Caco-2 (cell line): ENCODE measurements around the gene LCNL1. TPM values are rescaled to one million over a fixed set of nuclear protein-coding genes. Genes with fewer than 3 reads are reported as not detected.
A peak's percentile ranks its signal among the peaks of the same experiment; 100 is the strongest.

Experiments used
- BruUV-seq: library from RNA; stranded (reverse); fragments of 400-500 nt; replicated peaks from 2 replicates; lab custom pipeline; 2021; lab: Mats Ljungman, UMichigan
- CTCF ChIA-PET: fragments of 300-600 bp; sonication (Branson Sonifier 250); formaldehyde crosslinking; loops from one replicate; lab custom pipeline; 2022; ENCODE audit warnings: antibody characterized with exemption; lab: Charles Lee
- POLR2A ChIA-PET: fragments of 300-600 bp; sonication (Branson Sonifier 250); formaldehyde crosslinking; loops from one replicate; lab custom pipeline; 2022; ENCODE audit warnings: antibody characterized with exemption; lab: Charles Lee
- DNase-seq, 2 experiments: peaks; one replicate each; pipeline versions ENCODE4 v3.0.0 to v3.0.0-alpha.2; 2020 to 2022
- H3K27me3 ChIP-seq: replicated peaks from 2 replicates; pipeline ENCODE4 v1.6.0; 2011; ENCODE audit warnings: low read length; ENCODE audit not compliant: control insufficient read depth, insufficient read depth
- H3K36me3 ChIP-seq: 2 replicates; pipeline ENCODE4 v1.5.1; 2011; ENCODE audit warnings: low read length; ENCODE audit not compliant: control insufficient read depth, insufficient read depth
- H3K4me1 ChIP-seq: fragments of 250-450 bp; sonication (Bioruptor Pico); 2 replicates; pipeline ENCODE4 v1.5.1; 2020; ENCODE audit warnings: mild to moderate bottlenecking
- H3K4me3 ChIP-seq: 2 replicates; pipeline ENCODE4 v1.5.1; 2011; ENCODE audit warnings: low read depth, mild to moderate bottlenecking, control low read depth, low read length
- H3K9me3 ChIP-seq: fragments of 250-450 bp; sonication (Bioruptor Pico); 2 replicates; pipeline ENCODE4 v1.5.1; 2020; ENCODE audit warnings: mild to moderate bottlenecking, moderate library complexity
- H3K27ac Mint-ChIP-seq: one replicate; pipeline ENCODE4 v1.8.0; 2022; ENCODE audit warnings: mixed read lengths; ENCODE audit not compliant: unreplicated experiment
- H3K27me3 Mint-ChIP-seq: one replicate; pipeline ENCODE4 v1.8.0; 2022; ENCODE audit warnings: mixed read lengths; ENCODE audit not compliant: insufficient read depth, unreplicated experiment
- H3K36me3 Mint-ChIP-seq: one replicate; pipeline ENCODE4 v1.8.0; 2022; ENCODE audit warnings: mild to moderate bottlenecking, mixed read lengths; ENCODE audit not compliant: insufficient read depth, unreplicated experiment
- H3K4me1 Mint-ChIP-seq: one replicate; pipeline ENCODE4 v1.8.0; 2022; ENCODE audit warnings: low read depth, mixed read lengths; ENCODE audit not compliant: unreplicated experiment
- H3K4me3 Mint-ChIP-seq: one replicate; pipeline ENCODE4 v1.8.0; 2022; ENCODE audit warnings: mild to moderate bottlenecking, moderate library complexity, mixed read lengths; ENCODE audit not compliant: unreplicated experiment
- H3K9me3 Mint-ChIP-seq: one replicate; pipeline ENCODE4 v1.8.0; 2022; ENCODE audit warnings: mixed read lengths; ENCODE audit not compliant: unreplicated experiment
- intact Hi-C: fragments of 100-400 bp; cut with micrococcal nuclease; formaldehyde crosslinking; loops from one replicate; pipeline ENCODE4 v1.10.0; 2022; ENCODE audit not compliant: unreplicated experiment
- total RNA-seq: library from RNA; stranded (reverse); gene quantifications from 2 replicates; pipeline ENCODE4 v1.2.3, GENCODE V29; 2022
- TF ChIP-seq, protein P1 (sequence below), 2 experiments: fragments of 200-600 bp in 1 of 2; IDR thresholded peaks; 1 replicate in 1 of 2; 2 replicates in 1 of 2; pipeline versions ENCODE4 v1.5.1 to v1.8.0; 2011 to 2022; ENCODE audit warnings: antibody characterized with exemption in 1 of 2, control low read depth in 1 of 2, inconsistent platforms in 1 of 2, low read depth in 1 of 2, low read length in 1 of 2, mild to moderate bottlenecking in 1 of 2, moderate library complexity in 1 of 2; ENCODE audit not compliant: insufficient read depth in 1 of 2, severe bottlenecking in 1 of 2, unreplicated experiment in 1 of 2

Gene LCNL1
- total RNA-seq, 1 experiment from 2014 or later, result not detected

DNA sequence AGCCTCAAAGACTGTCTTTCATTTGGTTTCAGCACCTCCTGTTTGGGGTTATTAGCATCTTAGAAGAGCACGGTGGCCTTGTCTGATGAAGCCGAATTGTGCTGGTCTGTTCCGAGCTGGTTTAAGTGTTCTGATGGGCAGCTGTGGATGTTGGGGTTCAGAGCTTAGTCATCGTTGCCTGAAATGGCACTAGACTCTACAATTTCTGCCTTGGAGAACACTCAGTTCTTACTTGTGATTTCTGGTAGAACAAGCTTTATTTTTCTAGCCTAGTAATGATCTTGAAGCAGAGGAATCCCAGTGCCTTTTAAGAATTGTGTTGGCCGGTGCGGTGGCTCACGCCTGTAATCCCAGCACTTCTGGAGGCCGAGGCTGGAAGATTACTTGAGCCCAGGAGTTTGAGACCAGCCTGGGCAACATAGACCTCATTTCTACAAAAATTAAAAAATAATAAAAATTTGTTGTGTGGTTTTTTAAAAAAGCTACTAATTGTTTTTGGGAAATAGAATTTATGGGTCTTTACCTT, 46.1 kb upstream of the LCNL1 start:
- Histone ChIP-seq H3K4me3 (no peak overlapping the region), H3K4me1 (no peaks in the 10 kb centered on the region), H3K36me3 (peaks cover 1% of the 10 kb centered on the region), H3K9me3 (peaks cover 3% of the 10 kb centered on the region), H3K27me3 (no peaks in the 10 kb centered on the region)
- H3K4me3 Mint-ChIP-seq, result no peak overlapping the region
- POLR2A ChIA-PET, result no interaction called here
- H3K27ac Mint-ChIP-seq, result no peak overlapping the region
- intact Hi-C loops, result no loop called here
- no peaks in the 10 kb centered on the region for H3K9me3 Mint-ChIP-seq
- CTCF ChIA-PET, result interaction anchor here (0.6 to 0.9 kb wide), 2 partner anchors 97 to 99 kb away, joined by 3 read pairs; no protein-coding TSS in a partner anchor
- no TSS peak for BruUV-seq
- peaks cover 69% of the 10 kb centered on the region for H3K36me3 Mint-ChIP-seq
- no peak for DNase-seq
- TF ChIP-seq, protein P1, sequence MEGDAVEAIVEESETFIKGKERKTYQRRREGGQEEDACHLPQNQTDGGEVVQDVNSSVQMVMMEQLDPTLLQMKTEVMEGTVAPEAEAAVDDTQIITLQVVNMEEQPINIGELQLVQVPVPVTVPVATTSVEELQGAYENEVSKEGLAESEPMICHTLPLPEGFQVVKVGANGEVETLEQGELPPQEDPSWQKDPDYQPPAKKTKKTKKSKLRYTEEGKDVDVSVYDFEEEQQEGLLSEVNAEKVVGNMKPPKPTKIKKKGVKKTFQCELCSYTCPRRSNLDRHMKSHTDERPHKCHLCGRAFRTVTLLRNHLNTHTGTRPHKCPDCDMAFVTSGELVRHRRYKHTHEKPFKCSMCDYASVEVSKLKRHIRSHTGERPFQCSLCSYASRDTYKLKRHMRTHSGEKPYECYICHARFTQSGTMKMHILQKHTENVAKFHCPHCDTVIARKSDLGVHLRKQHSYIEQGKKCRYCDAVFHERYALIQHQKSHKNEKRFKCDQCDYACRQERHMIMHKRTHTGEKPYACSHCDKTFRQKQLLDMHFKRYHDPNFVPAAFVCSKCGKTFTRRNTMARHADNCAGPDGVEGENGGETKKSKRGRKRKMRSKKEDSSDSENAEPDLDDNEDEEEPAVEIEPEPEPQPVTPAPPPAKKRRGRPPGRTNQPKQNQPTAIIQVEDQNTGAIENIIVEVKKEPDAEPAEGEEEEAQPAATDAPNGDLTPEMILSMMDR (IDR thresholded peaks at IDR 0.05; ENCODE audit: insufficient read depth in 1 of 2, low read depth in 1 of 2, low read length in 1 of 2, severe bottlenecking in 1 of 2, unreplicated experiment in 1 of 2), result no peak
- H3K4me1 Mint-ChIP-seq, result peaks cover 5% of the 10 kb centered on the region
- no peaks in the 10 kb centered on the region for H3K27me3 Mint-ChIP-seq

DNA sequence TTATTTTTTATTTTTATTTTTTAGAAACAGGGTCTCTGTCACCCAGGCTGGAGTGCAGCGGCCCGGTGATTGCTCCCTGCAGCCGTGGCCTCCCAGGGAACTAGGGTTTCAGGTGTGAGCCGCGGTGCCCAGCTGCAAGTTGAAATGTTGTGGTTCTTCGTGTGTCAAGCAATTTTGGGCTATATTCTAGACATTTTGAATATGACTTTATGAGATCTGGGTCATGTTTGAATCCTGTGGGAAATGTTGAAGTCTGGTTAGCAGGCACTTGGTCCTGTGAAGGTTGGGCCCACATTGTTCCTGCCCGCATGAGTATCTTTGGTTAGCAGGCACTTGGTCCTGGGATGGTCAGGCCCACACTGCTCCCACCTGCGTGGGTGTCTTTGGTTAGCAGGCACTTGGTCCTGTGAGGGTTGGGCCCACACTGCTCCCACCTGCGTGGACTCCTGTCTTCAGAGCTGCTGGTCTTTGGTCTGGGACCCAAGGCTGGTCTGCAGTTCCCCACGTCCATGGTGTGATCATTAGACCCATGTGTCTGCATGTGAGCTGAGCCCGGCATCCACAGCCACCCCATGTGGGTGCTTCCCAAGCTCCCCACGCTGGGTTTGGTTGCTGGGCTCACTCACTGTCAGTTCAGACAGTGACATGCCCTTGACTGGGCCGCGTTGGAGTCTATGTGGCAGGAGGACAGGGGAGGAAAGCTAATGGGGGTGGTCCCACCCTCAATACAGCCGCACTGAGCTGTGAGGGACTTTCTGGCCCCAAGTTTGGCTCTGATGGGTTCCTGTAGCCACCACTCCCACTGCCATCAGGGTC, 45.4 kb upstream of the LCNL1 start:
- H3K4me3 ChIP-seq, result no peak overlapping the region
- no peaks in the 10 kb centered on the region for H3K9me3 Mint-ChIP-seq
- no peaks in the 10 kb centered on the region for H3K4me1 ChIP-seq
- no peaks in the 10 kb centered on the region for H3K9me3 ChIP-seq
- ChIA-PET POLR2A (no interaction called here), CTCF (interaction anchor here (0.6 to 0.9 kb wide), 3 partner anchors 96 to 118 kb away, joined by 3 read pairs; no protein-coding TSS in a partner anchor)
- intact Hi-C loops, result no loop called here
- no peaks in the 10 kb centered on the region for H3K27me3 Mint-ChIP-seq
- BruUV-seq, result no TSS peak
- peaks cover 1% of the 10 kb centered on the region for H3K36me3 ChIP-seq
- no peak overlapping the region for H3K4me3 Mint-ChIP-seq
- H3K27me3 ChIP-seq, result no peaks in the 10 kb centered on the region
- H3K4me1 Mint-ChIP-seq, result peaks cover 5% of the 10 kb centered on the region
- H3K27ac Mint-ChIP-seq, result no peak overlapping the region
- H3K36me3 Mint-ChIP-seq, result peaks cover 69% of the 10 kb centered on the region
- TF ChIP-seq, protein P1 (IDR thresholded peaks at IDR 0.05; ENCODE audit: insufficient read depth in 1 of 2, low read depth in 1 of 2, low read length in 1 of 2, severe bottlenecking in 1 of 2, unreplicated experiment in 1 of 2), result no peak
- no peak for DNase-seq

DNA sequence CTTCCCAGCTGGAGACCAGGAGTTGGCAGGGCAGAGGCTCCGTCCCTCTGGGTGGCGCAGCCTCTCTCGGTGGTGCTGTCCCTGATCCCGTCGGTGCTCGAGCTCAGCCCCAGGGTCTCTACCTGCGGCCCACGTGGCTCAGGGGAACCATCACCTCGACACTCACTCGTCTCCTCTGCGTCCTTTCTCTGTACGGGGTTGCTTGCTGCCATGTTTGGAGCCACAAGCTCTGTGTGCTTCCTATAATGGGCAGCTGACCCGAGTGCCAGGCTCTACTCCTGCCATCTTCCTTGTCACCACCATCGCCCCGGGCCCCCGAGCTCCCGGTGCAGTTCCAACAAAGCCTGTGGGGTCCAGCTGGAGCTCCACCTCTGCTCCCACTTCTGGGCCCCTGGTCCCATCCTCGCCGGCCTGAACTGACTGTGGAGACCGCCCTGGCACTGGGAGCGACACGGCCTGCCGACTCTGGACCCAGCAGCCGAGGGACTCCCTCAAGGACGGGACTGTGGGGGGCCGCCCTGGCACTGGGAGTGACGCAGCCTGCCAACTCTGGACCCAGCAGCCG, 43.3 kb upstream of the LCNL1 start:
- no peaks in the 10 kb centered on the region for H3K9me3 ChIP-seq
- Mint-ChIP-seq H3K36me3 (peaks cover 77% of the 10 kb centered on the region), H3K4me1 (no peaks in the 10 kb centered on the region), H3K27ac (peak overlapping the region; percentile 26), H3K4me3 (no peak overlapping the region), H3K9me3 (no peaks in the 10 kb centered on the region), H3K27me3 (no peaks in the 10 kb centered on the region)
- peaks cover 1% of the 10 kb centered on the region for H3K36me3 ChIP-seq
- CTCF ChIA-PET, result no interaction called here
- peak in 1 of 2 experiments; percentile 29 for DNase-seq
- TF ChIP-seq, protein P1 (IDR thresholded peaks at IDR 0.05; ENCODE audit: insufficient read depth in 1 of 2, low read depth in 1 of 2, low read length in 1 of 2, severe bottlenecking in 1 of 2, unreplicated experiment in 1 of 2), result no peak
- H3K4me3 ChIP-seq, result no peak overlapping the region
- POLR2A ChIA-PET, result no interaction called here
- no peaks in the 10 kb centered on the region for H3K27me3 ChIP-seq
- peaks cover 8% of the 10 kb centered on the region; the same call in 1 of the 2 replicates for H3K4me1 ChIP-seq
- intact Hi-C loops, result no loop called here
- no TSS peak for BruUV-seq
